PC-3 (cell line): ENCODE measurements around the gene SLC6A11. TPM values are rescaled to one million over a fixed set of nuclear protein-coding genes. Genes with fewer than 3 reads are reported as not detected.

ENCODE experiments used
- ATAC-seq: fragments of 200-7000 bp; cut with Tn5 transposase; 2 replicates; pipeline ENCODE4 v1.9.1; 2020; ENCODE audit warnings: mild to moderate bottlenecking, moderate library complexity
- BruUV-seq: library from RNA; stranded (reverse); fragments of 400-500 nt; replicated peaks from 2 replicates; lab custom pipeline; 2021; lab: Mats Ljungman, UMichigan
- CTCF ChIA-PET: fragments of 300-600 bp; sonication (Branson Sonifier 250); formaldehyde crosslinking; loops from one replicate; lab custom pipeline; 2022; ENCODE audit warnings: antibody characterized with exemption; lab: Charles Lee
- POLR2A ChIA-PET: fragments of 300-600 bp; sonication (Branson Sonifier 250); formaldehyde crosslinking; loops from one replicate; lab custom pipeline; 2022; ENCODE audit warnings: antibody characterized with exemption; ENCODE audit not compliant: unreplicated experiment; lab: Charles Lee
- DNase-seq: peaks from one replicate; pipeline ENCODE4 v3.0.0-alpha.2; 2015
- H2AFZ ChIP-seq: fragments of 300-600 bp; sonication (generic); 2 replicates; pipeline ENCODE4 v1.6.0; 2016; ENCODE audit warnings: antibody characterized with exemption, low read length
- H3F3A ChIP-seq: fragments of 300-600 bp; sonication (generic); one replicate; pipeline ENCODE4 v1.6.0; 2017; ENCODE audit warnings: antibody characterized with exemption, low read length, control low read depth, mild to moderate bottlenecking; ENCODE audit not compliant: unreplicated experiment
- H3K27ac ChIP-seq: fragments of 300-600 bp; sonication (generic); 2 replicates; pipeline ENCODE4 v1.5.1; 2016; ENCODE audit warnings: mild to moderate bottlenecking, low read length
- H3K27me3 ChIP-seq: fragments of 300-600 bp; sonication (generic); 2 replicates; pipeline ENCODE4 v1.6.1; 2016; ENCODE audit warnings: low read length, mixed read lengths
- H3K36me3 ChIP-seq: fragments of 300-600 bp; sonication (generic); 2 replicates; pipeline ENCODE4 v1.6.1; 2016; ENCODE audit warnings: low read depth, mixed run types, low read length, mixed read lengths
- H3K4me1 ChIP-seq: fragments of 300-600 bp; sonication (generic); 2 replicates; pipeline ENCODE4 v1.5.1; 2016; ENCODE audit warnings: low read length; ENCODE audit not compliant: insufficient read depth
- H3K4me2 ChIP-seq: fragments of 300-600 bp; sonication (generic); 2 replicates; pipeline ENCODE4 v1.6.0; 2016; ENCODE audit warnings: low read length
- H3K4me3 ChIP-seq: fragments of 300-600 bp; sonication (generic); 2 replicates; pipeline ENCODE4 v1.5.1; 2016; ENCODE audit warnings: mild to moderate bottlenecking, low read length, mixed read lengths
- H3K79me2 ChIP-seq: fragments of 300-600 bp; sonication (generic); 2 replicates; pipeline ENCODE4 v1.6.1; 2017; ENCODE audit warnings: low read length, mixed read lengths
- H3K9ac ChIP-seq: fragments of 300-600 bp; sonication (generic); 2 replicates; pipeline ENCODE4 v1.6.0; 2016; ENCODE audit warnings: mild to moderate bottlenecking, low read length
- H3K9me2 ChIP-seq: fragments of 300-600 bp; sonication (generic); replicated peaks from 2 replicates; pipeline ENCODE4 v1.6.1; 2016; ENCODE audit warnings: mixed run types, low read length, mixed read lengths
- H3K9me3 ChIP-seq: fragments of 300-600 bp; sonication (generic); 2 replicates; pipeline ENCODE4 v1.6.1; 2016; ENCODE audit warnings: low read length, mixed read lengths
- H4K20me1 ChIP-seq: fragments of 300-600 bp; sonication (generic); 2 replicates; pipeline ENCODE4 v1.6.1; 2016; ENCODE audit warnings: low read length, mixed read lengths
- CTCF ChIP-seq: fragments of 300-600 bp; sonication (generic); conservative IDR thresholded peaks from 2 replicates; pipeline ENCODE4 v1.5.1; 2017; ENCODE audit warnings: antibody characterized with exemption, low read depth, mild to moderate bottlenecking, low read length
- EZH2 ChIP-seq: fragments of 300-600 bp; sonication (generic); IDR thresholded peaks from one replicate; pipeline ENCODE4 v1.6.1; 2017; ENCODE audit warnings: antibody characterized with exemption, mild to moderate bottlenecking, low read length; ENCODE audit not compliant: unreplicated experiment
- EZH2phosphoT487 ChIP-seq: fragments of 300-600 bp; sonication (generic); IDR thresholded peaks from 2 replicates; pipeline ENCODE4 v1.6.1; 2018; ENCODE audit warnings: mild to moderate bottlenecking, antibody characterized with exemption, low read length, borderline replicate concordance
- intact Hi-C: fragments of 100-400 bp; cut with micrococcal nuclease; formaldehyde crosslinking; loops from 2 replicates; pipeline ENCODE4 v1.9.0; 2023
- total RNA-seq: library from RNA; depleted of rRNA; stranded (reverse); fragments of >200 nt; gene quantifications from 2 replicates; pipeline ENCODE4 v1.2.3, GENCODE V29; 2014

The SLC6A11 gene
- total RNA-seq, 1 experiment from 2014 or later: 34.0 TPM

- DNase-seq: no peak
- H4K20me1 ChIP-seq: no peaks in the 10 kb centered on the region
- no peak overlapping the region for H3K4me3 ChIP-seq
- no TSS peak for BruUV-seq
- ChIA-PET POLR2A (no interaction called here), CTCF (no interaction called here)
- no peaks in the 10 kb centered on the region for H3K9me2 ChIP-seq
- ATAC-seq: no peak
- no peaks in the 10 kb centered on the region for H3K4me1 ChIP-seq
- intact Hi-C loops: no loop called here
- no peak overlapping the region for H3K4me2 ChIP-seq
- H3K9me3 ChIP-seq: no peaks in the 10 kb centered on the region
- no peaks in the 10 kb centered on the region for H3F3A ChIP-seq
- H3K79me2 ChIP-seq: no peaks in the 10 kb centered on the region
- H3K27ac ChIP-seq: no peak overlapping the region
- no peaks in the 10 kb centered on the region for H3K36me3 ChIP-seq
- H3K9ac ChIP-seq: no peak overlapping the region
- 0 out of 2 replicates have a peak, but pooled peaks cover 24% of the 10 kb centered on the region for H3K27me3 ChIP-seq
- no peak overlapping the region for H2AFZ ChIP-seq
- TF ChIP-seq EZH2phosphoT487 (no peak), CTCF (no peak), EZH2 (no peak)
Observed at GRCh38 chr3:10952525-10952924, 136.5 kb downstream of the SLC6A11 start.

GRCh38 chr3:10954740-10955139, 138.7 kb downstream of the SLC6A11 start:
- ChIA-PET POLR2A (no interaction called here), CTCF (no interaction called here)
- H3F3A ChIP-seq: no peaks in the 10 kb centered on the region
- no peaks in the 10 kb centered on the region for H3K9me3 ChIP-seq
- no peaks in the 10 kb centered on the region for H3K4me1 ChIP-seq
- no peak overlapping the region for H3K4me3 ChIP-seq
- no peak overlapping the region for H2AFZ ChIP-seq
- no peaks in the 10 kb centered on the region for H3K79me2 ChIP-seq
- H3K9me2 ChIP-seq: no peaks in the 10 kb centered on the region
- no TSS peak for BruUV-seq
- no peak for TF ChIP-seq EZH2phosphoT487
- no peak for TF ChIP-seq CTCF
- no peak for TF ChIP-seq EZH2
- ATAC-seq (no peak), DNase-seq (no peak)
- intact Hi-C loops: no loop called here
- no peaks in the 10 kb centered on the region for H4K20me1 ChIP-seq
- H3K36me3 ChIP-seq: no peaks in the 10 kb centered on the region
- H3K27ac ChIP-seq: no peak overlapping the region
- H3K9ac ChIP-seq: no peak overlapping the region
- no peak overlapping the region for H3K4me2 ChIP-seq
- 0 out of 2 replicates have a peak, but pooled peaks cover 19% of the 10 kb centered on the region for H3K27me3 ChIP-seq

- peaks cover 27% of the 10 kb centered on the region; the same call in 1 of the 2 replicates for H3K27me3 ChIP-seq
- TF ChIP-seq EZH2 (no peak), CTCF (no peak), EZH2phosphoT487 (no peak)
Observed at GRCh38 chr3:10955711-10956453, 139.9 kb downstream of the SLC6A11 start.

More at GRCh38 chr3:10955711-10956453, 139.9 kb downstream of the SLC6A11 start:
- Histone ChIP-seq H2AFZ (no peak overlapping the region), H3K36me3 (no peaks in the 10 kb centered on the region), H3F3A (no peaks in the 10 kb centered on the region), H4K20me1 (no peaks in the 10 kb centered on the region), H3K27ac (no peak overlapping the region), H3K79me2 (no peaks in the 10 kb centered on the region), H3K9me3 (no peaks in the 10 kb centered on the region), H3K9ac (no peak overlapping the region), H3K4me1 (no peaks in the 10 kb centered on the region), H3K4me2 (no peak overlapping the region), H3K9me2 (no peaks in the 10 kb centered on the region), H3K4me3 (no peak overlapping the region)
- ATAC-seq (no peak), DNase-seq (no peak)
- BruUV-seq: no TSS peak
- intact Hi-C loops: no loop called here
- ChIA-PET POLR2A (no interaction called here), CTCF (no interaction called here)
